Aorta (tissue), 5 donors: ENCODE measurements around the gene CCDC50. TPM values are rescaled to one million over a fixed set of nuclear protein-coding genes. Genes with fewer than 3 reads are reported as not detected.

Experiments used
- ATAC-seq: fragments of 200-7000 bp; cut with Tn5 transposase; one replicate; pipeline ENCODE4 v1.9.1; 2022; ENCODE audit warnings: moderate library complexity; ENCODE audit not compliant: low FRiP score
- DNase-seq, 2 donors: peaks; one replicate each; pipeline ENCODE4 v3.0.0-alpha.2; 2020
- H3K27ac ChIP-seq, 2 donors: one replicate each; pipeline ENCODE4 v1.5.1; 2013; ENCODE audit warnings: low read length in 2 of 2, mild to moderate bottlenecking in 2 of 2, moderate library complexity in 2 of 2, control low read depth in 1 of 2, inconsistent platforms in 1 of 2, low read depth in 1 of 2
- H3K27me3 ChIP-seq, 2 donors: one replicate each; pipeline ENCODE4 v1.6.1; 2013; ENCODE audit warnings: control low read depth in 1 of 2, low read length in 1 of 2, mild to moderate bottlenecking in 1 of 2, moderate library complexity in 1 of 2; ENCODE audit not compliant: insufficient read depth in 2 of 2, control insufficient read depth in 1 of 2
- H3K36me3 ChIP-seq, 2 donors: one replicate each; pipeline ENCODE4 v1.6.1; 2013; ENCODE audit warnings: control low read depth in 1 of 2, low read length in 1 of 2, mild to moderate bottlenecking in 1 of 2; ENCODE audit not compliant: insufficient read depth in 2 of 2, control insufficient read depth in 1 of 2
- H3K4me1 ChIP-seq, 2 donors: one replicate each; pipeline ENCODE4 v1.6.1; 2013; ENCODE audit warnings: low read length in 2 of 2, control low read depth in 1 of 2, mild to moderate bottlenecking in 1 of 2, moderate library complexity in 1 of 2; ENCODE audit not compliant: insufficient read depth in 2 of 2, control insufficient read depth in 1 of 2
- H3K4me3 ChIP-seq, 2 donors: one replicate each; pipeline ENCODE4 v1.5.1; 2013; ENCODE audit warnings: low read length in 2 of 2, control low read depth in 1 of 2, mild to moderate bottlenecking in 1 of 2
- H3K9me3 ChIP-seq: one replicate; pipeline ENCODE4 v1.6.1; 2013; ENCODE audit warnings: mild to moderate bottlenecking, low read length; ENCODE audit not compliant: control insufficient read depth
- WGBS, 2 donors: extraction: QIAGEN DNeasy Blood & Tissue Kit; methylation state at CpG; one replicate each; pipeline ENCODE4 v1.1.7; 2013; 5-methylcytosine and 5-hydroxymethylcytosine counted together
- intact Hi-C, 2 donors: fragments of 100-400 bp; cut with DNase I; formaldehyde crosslinking; loops; one replicate each; pipeline versions ENCODE4 v1.14.2 to v1.15.0; 2022
- polyA plus RNA-seq, 2 donors: library from polyadenylated mRNA; stranded (reverse); fragments of 200-250 nt; gene quantifications; one replicate each; pipeline ENCODE4 v1.2.3, GENCODE V29; 2013
- total RNA-seq, 2 donors: library from RNA; stranded (reverse); fragmentation: NEBNext Ultra II Directional; extraction: Animal tissue kit (Norgen Biotek cat#: 25700); gene quantifications; one replicate each; pipeline ENCODE4 v1.2.1, GENCODE V29; 2021
- donor health status: healthy with polysubstance abuse.
- donor health status: Bipolar disorder and iron deficiency.
- donor health status: DM: no; HTN: no; CAD: no.
- donor health status: DM: no; HTN: no; CAD: no.
- donor health status: DM: yes; HTN: yes; CAD: no.

CCDC50 gene
- total and polyA plus RNA-seq, 4 donors: 34.3 to 129 (median 65.4) TPM

DNA sequence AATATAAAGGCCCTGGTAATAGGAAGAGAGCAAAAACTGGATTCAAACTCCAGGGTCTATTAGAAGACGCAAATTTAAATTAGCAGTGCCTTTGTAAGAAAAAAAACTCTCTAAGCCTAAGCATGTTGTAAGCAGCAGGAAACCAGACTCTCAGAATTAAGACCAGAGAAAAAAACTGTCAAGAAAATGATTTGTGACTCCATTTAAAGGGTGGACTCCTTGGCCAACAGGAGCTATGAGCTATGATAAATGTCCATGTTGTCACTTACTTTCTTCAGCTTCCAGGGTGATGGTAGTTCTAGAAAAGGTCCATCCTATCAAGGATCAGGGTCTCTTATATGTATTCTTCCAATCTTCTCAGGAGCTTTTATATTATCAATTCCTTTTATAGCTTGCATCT is 34.9 kb upstream of the CCDC50 start:
- 95 to 98% methylated on average over 1 of the region's 1 CpG for WGBS, 2 donors
- no peaks in the 10 kb centered on the region for H3K36me3 ChIP-seq
- H3K4me1 ChIP-seq: no peaks in the 10 kb centered on the region
- no peaks in the 10 kb centered on the region for H3K9me3 ChIP-seq
- DNase-seq: no peak
- no peaks in the 10 kb centered on the region for H3K27me3 ChIP-seq
- no peak overlapping the region for H3K27ac ChIP-seq
- H3K4me3 ChIP-seq: no peak overlapping the region
- no peak for ATAC-seq
- intact Hi-C loops: no loop called here

- 60 to 63% methylated on average over 4 of the region's 4 CpGs for WGBS, 2 donors
- no peaks in the 10 kb centered on the region for H3K36me3 ChIP-seq
- intact Hi-C loops: no loop called here
- H3K4me1 ChIP-seq: no peaks in the 10 kb centered on the region
- ATAC-seq (no peak), DNase-seq (no peak)
- H3K9me3 ChIP-seq: no peaks in the 10 kb centered on the region
- no peak overlapping the region for H3K27ac ChIP-seq
- no peaks in the 10 kb centered on the region for H3K27me3 ChIP-seq
- H3K4me3 ChIP-seq: no peak overlapping the region
These were observed 33.1 kb upstream of the CCDC50 start for GRCh38 chr3:191296041-191296541.

DNA sequence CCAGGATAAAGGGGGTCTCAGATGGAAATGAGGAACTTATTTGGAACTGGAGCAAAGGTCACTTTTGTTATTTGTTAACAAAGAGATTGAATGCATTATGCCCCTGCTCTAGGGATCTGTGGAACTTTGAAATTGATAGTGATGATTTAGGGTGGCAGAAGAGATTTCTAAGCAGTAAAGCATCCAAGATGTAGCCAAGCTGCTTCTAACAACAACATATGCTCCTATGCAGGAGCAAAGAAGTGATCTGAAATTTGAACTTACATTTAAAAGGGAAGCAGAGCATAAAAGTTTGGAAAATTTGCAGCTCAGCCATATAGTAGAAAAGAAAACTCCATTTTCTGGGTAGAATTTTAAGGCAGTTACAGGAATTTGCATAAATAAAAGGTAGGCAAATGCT is 30.3 kb upstream of the CCDC50 start:
- H3K27ac ChIP-seq: no peak overlapping the region
- intact Hi-C loops: no loop called here
- no peaks in the 10 kb centered on the region for H3K36me3 ChIP-seq
- ATAC-seq: no peak
- H3K27me3 ChIP-seq: no peaks in the 10 kb centered on the region
- DNase-seq: no peak
- H3K9me3 ChIP-seq: no peaks in the 10 kb centered on the region
- H3K4me1 ChIP-seq: no peaks in the 10 kb centered on the region
- no peak overlapping the region for H3K4me3 ChIP-seq

- H3K27me3 ChIP-seq: no peaks in the 10 kb centered on the region
- no peak overlapping the region for H3K4me3 ChIP-seq
- H3K9me3 ChIP-seq: no peaks in the 10 kb centered on the region
- intact Hi-C loops: no loop called here
- DNase-seq (no peak), ATAC-seq (no peak)
- H3K4me1 ChIP-seq: no peaks in the 10 kb centered on the region
- H3K36me3 ChIP-seq: no peaks in the 10 kb centered on the region
- H3K27ac ChIP-seq: no peak overlapping the region
- WGBS, 2 donors: 67 to 72% methylated on average over 1 of the region's 1 CpG
These were observed 28.8 kb upstream of the CCDC50 start for GRCh38 chr3:191300422-191300821.

DNA sequence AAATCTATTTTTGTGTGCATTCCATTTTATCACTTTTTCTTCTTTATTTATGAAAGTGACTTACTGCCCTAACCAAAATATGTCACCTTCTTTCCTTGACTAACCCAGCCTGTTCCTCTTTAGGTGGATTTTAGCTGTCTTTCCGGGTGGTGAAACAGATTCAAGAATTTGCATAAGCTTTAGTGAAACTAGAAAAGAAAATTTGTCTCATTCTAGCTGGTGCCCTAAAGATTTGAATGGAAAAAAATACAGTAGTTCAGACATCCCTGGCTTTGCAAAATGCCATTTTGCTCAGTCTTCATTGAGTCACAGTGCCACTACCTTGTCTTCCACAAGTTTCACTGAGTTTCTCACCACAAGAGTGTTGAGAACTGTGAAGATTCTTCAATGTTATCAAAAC is 28.2 kb upstream of the CCDC50 start:
- WGBS, 2 donors: 78 to 89% methylated on average over 1 of the region's 1 CpG
- H3K4me1 ChIP-seq: no peaks in the 10 kb centered on the region
- H3K9me3 ChIP-seq: no peaks in the 10 kb centered on the region
- ATAC-seq (no peak), DNase-seq (no peak)
- no peak overlapping the region for H3K27ac ChIP-seq
- H3K27me3 ChIP-seq: no peaks in the 10 kb centered on the region
- H3K36me3 ChIP-seq: no peaks in the 10 kb centered on the region
- intact Hi-C loops: no loop called here
- H3K4me3 ChIP-seq: no peak overlapping the region

DNA sequence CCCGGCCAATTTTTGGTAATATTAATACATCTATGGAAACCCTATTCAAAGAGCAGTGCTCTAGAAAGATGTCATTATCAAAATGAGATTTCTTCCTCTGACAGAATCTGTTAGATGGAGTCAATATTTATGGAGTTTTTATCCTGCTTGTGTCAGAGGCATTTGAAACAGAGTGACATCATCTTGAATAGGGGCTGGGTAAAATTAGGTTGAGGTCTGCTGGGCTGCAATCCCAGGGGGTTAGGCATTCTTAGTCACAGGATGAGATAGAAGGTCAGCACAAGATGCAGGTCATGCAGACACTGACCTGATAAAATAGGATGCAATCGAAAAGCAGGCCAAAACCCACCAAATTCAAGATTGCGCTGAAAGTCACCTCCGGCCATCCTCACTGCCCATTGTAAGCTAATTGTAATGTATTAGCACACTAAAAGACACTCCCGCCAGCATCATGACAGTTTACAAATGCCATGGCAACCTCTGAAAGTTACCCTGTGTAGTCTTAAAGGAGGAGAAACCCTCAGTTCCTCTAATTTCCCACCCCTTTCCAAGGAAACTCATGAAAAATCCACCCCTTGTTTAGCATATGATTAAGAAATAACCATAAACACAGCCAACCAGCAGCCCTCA is 27.3 kb upstream of the CCDC50 start:
- Histone ChIP-seq H3K36me3 (no peaks in the 10 kb centered on the region), H3K27me3 (no peaks in the 10 kb centered on the region)
- 96% methylated on average over 5 of the region's 5 CpGs for WGBS, 2 donors

DNA sequence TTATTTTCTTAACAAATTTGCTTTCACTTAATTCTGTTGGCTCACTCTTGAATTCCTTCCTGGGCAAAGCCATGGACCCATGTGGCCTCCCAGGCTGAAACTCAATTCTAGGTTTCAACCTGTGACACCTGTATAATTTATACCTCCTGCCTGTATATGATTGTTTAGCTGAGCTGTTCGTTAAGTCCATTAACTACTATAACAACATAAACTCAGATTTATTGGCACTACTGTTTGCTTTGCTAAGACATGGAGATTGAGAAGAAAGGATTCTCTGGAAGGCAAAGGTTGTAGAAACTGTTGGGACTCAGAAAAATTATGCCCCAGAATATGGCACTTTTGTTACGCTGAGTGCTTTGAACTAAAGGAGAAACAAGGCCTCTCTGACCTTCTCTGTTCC is 26.7 kb upstream of the CCDC50 start:
- intact Hi-C loops: no loop called here
- no peaks in the 10 kb centered on the region for H3K27me3 ChIP-seq
- no peaks in the 10 kb centered on the region for H3K9me3 ChIP-seq
- H3K4me1 ChIP-seq: no peaks in the 10 kb centered on the region
- no peaks in the 10 kb centered on the region for H3K36me3 ChIP-seq
- H3K27ac ChIP-seq: no peak overlapping the region
- H3K4me3 ChIP-seq: no peak overlapping the region
- DNase-seq (no peak), ATAC-seq (no peak)
- WGBS, 2 donors: 56 to 64% methylated on average over 2 of the region's 2 CpGs

More for the DNA sequence above, 27.3 kb upstream of the CCDC50 start:
- Histone ChIP-seq H3K4me3 (no peak overlapping the region), H3K4me1 (no peaks in the 10 kb centered on the region), H3K27ac (no peak overlapping the region), H3K9me3 (no peaks in the 10 kb centered on the region)
- intact Hi-C loops: no loop called here
- DNase-seq (no peak), ATAC-seq (no peak)

GRCh38 chr3:191303596-191303995 is 25.6 kb upstream of the CCDC50 start:
- Histone ChIP-seq H3K27me3 (no peaks in the 10 kb centered on the region), H3K27ac (no peak overlapping the region), H3K4me1 (no peaks in the 10 kb centered on the region), H3K9me3 (no peaks in the 10 kb centered on the region), H3K4me3 (no peak overlapping the region), H3K36me3 (no peaks in the 10 kb centered on the region)
- ATAC-seq: no peak
- intact Hi-C loops: no loop called here
- no peak for DNase-seq
- 84 to 90% methylated on average over 3 of the region's 3 CpGs for WGBS, 2 donors

DNA sequence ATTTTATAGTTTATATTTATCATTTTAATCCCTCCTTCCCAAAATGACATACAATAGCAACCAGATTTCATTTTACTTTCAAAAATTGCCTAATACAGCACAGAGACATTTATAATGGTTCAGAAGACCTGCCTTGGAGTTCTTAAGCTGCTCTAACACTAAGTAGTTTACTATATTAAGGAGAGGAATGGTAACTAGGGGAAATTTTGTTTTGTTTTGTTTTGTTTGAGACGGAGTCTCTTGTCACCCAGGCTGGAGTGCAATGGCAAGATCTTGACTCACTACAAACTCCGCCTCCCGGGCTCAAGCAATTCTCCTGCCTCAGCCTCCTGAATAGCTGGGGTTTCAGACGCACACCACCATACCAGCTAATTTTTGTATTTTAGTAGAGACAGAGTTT is 22.8 kb upstream of the CCDC50 start:
- DNase-seq (no peak), ATAC-seq (no peak)
- no peaks in the 10 kb centered on the region for H3K27me3 ChIP-seq
- no peak overlapping the region for H3K4me3 ChIP-seq
- H3K9me3 ChIP-seq: no peaks in the 10 kb centered on the region
- intact Hi-C loops: no loop called here
- H3K27ac ChIP-seq: no peak overlapping the region
- WGBS, 2 donors: 79 to 85% methylated on average over 4 of the region's 4 CpGs
- no peaks in the 10 kb centered on the region for H3K36me3 ChIP-seq
- no peaks in the 10 kb centered on the region for H3K4me1 ChIP-seq
